Esophagus muscularis mucosa (tissue), 3 donors: ENCODE measurements around the gene CMTM2.

Experiments used
- CTCF ChIP-seq, 3 experiments: fragments of 200-600 bp in 2 of 3; fragments of 450-650 bp in 1 of 3; sonication (generic) in 2 of 3; IDR thresholded peaks; one replicate each; pipeline ENCODE4 v1.5.1; 2017 to 2019; ENCODE audit warnings: antibody characterized with exemption in 3 of 3, mild to moderate bottlenecking in 2 of 3, moderate library complexity in 1 of 3
- POLR2A ChIP-seq: fragments of 450-650 bp; IDR thresholded peaks from one replicate; pipeline ENCODE4 v1.6.1; 2017; ENCODE audit warnings: antibody characterized with exemption, moderate library complexity, mild to moderate bottlenecking, low read depth
- POLR2AphosphoS5 ChIP-seq, 2 donors: sonication (generic); formaldehyde crosslinking; IDR thresholded peaks; one replicate each; pipeline ENCODE4 v1.6.1; 2017; ENCODE audit warnings: antibody characterized with exemption in 2 of 2

GRCh38 chr16:66542396-66542795 lies 36.9 kb upstream of the CMTM2 start:
- no peak for TF ChIP-seq CTCF (IDR thresholded peaks at IDR 0.05)
- no peak for TF ChIP-seq POLR2AphosphoS5 (IDR thresholded peaks at IDR 0.05)
- no peak for TF ChIP-seq POLR2A
